Keratinocyte (primary cell): ENCODE results near the gene MSI2. TPM values are rescaled to one million over a fixed set of nuclear protein-coding genes. Genes with fewer than 3 reads are reported as not detected.

Experiments used
- DNase-seq: peaks from one replicate; pipeline ENCODE4 v3.0.0-alpha.2; 2011; ENCODE audit warnings: low read depth, missing footprints, low spot score
- FAIRE-seq: peaks from 2 replicates; lab custom pipeline; 2011; peaks lifted over from hg19 to GRCh38; lab: Jason Lieb, UNC
- H2AFZ ChIP-seq: 2 replicates; pipeline ENCODE4 v1.6.0; 2012; ENCODE audit warnings: low read length, control low read depth, inconsistent platforms; ENCODE audit not compliant: control insufficient read depth
- H3K27ac ChIP-seq: 2 replicates; pipeline ENCODE4 v1.5.1; 2011; ENCODE audit warnings: low read length; ENCODE audit not compliant: control insufficient read depth, insufficient read depth
- H3K27me3 ChIP-seq: 3 replicates; pipeline ENCODE4 v1.6.0; 2011; ENCODE audit warnings: low read length; ENCODE audit not compliant: control insufficient read depth, insufficient read depth; ENCODE audit errors: extremely low read depth
- H3K36me3 ChIP-seq, 2 experiments: 2 replicates in 1 of 2; 3 replicates in 1 of 2; pipeline ENCODE4 v1.5.1; 2011; ENCODE audit warnings: low read length in 2 of 2, mild to moderate bottlenecking in 1 of 2; ENCODE audit not compliant: control insufficient read depth in 2 of 2, insufficient read depth in 2 of 2; ENCODE audit errors: extremely low read depth in 1 of 2
- H3K4me1 ChIP-seq: 3 replicates; pipeline ENCODE4 v1.5.1; 2011; ENCODE audit warnings: low read length; ENCODE audit not compliant: control insufficient read depth, insufficient read depth; ENCODE audit errors: extremely low read depth
- H3K4me2 ChIP-seq: 3 replicates; pipeline ENCODE4 v1.6.0; 2011; ENCODE audit warnings: low read depth, low read length; ENCODE audit not compliant: control insufficient read depth, insufficient read depth; ENCODE audit errors: extremely low read depth
- H3K4me3 ChIP-seq, 3 experiments: fragments of 200-600 bp in 1 of 3; sonication (generic) in 1 of 3; 2 replicates in 2 of 3; 3 replicates in 1 of 3; pipeline ENCODE4 v1.5.1; 2011 to 2016; ENCODE audit warnings: low read length in 3 of 3, mild to moderate bottlenecking in 3 of 3, control low read depth in 2 of 3, inconsistent platforms in 1 of 3, low read depth in 1 of 3, mixed read lengths in 1 of 3, mixed run types in 1 of 3, moderate library complexity in 1 of 3; ENCODE audit not compliant: control insufficient read depth in 2 of 3, insufficient read depth in 2 of 3; ENCODE audit errors: extremely low read depth in 1 of 3
- H3K79me2 ChIP-seq: 2 replicates; pipeline ENCODE4 v1.6.0; 2012; ENCODE audit warnings: low read length; ENCODE audit not compliant: control insufficient read depth, insufficient read depth
- H3K9ac ChIP-seq: 3 replicates; pipeline ENCODE4 v1.6.0; 2011; ENCODE audit warnings: low read length; ENCODE audit not compliant: control insufficient read depth, insufficient read depth; ENCODE audit errors: extremely low read depth
- H3K9me1 ChIP-seq: 3 replicates; pipeline ENCODE4 v1.6.0; 2011; ENCODE audit warnings: low read length; ENCODE audit not compliant: control insufficient read depth, insufficient read depth; ENCODE audit errors: extremely low read depth
- H3K9me3 ChIP-seq: 2 replicates; pipeline ENCODE4 v1.5.1; 2012; ENCODE audit warnings: low read depth, low read length; ENCODE audit not compliant: control insufficient read depth
- H4K20me1 ChIP-seq: 3 replicates; pipeline ENCODE4 v1.6.0; 2011; ENCODE audit warnings: low read length; ENCODE audit not compliant: control insufficient read depth, insufficient read depth; ENCODE audit errors: extremely low read depth
- CTCF ChIP-seq, 3 experiments: IDR thresholded peaks in 1 of 3; conservative IDR thresholded peaks in 1 of 3; optimal IDR thresholded peaks in 1 of 3; 2 replicates in 2 of 3; 3 replicates in 1 of 3; pipeline versions ENCODE3 to v1.5.1; 2011; ENCODE audit warnings: low read length in 3 of 3, mild to moderate bottlenecking in 3 of 3, moderate library complexity in 2 of 3, control low read depth in 1 of 3, inconsistent platforms in 1 of 3; ENCODE audit not compliant: insufficient read depth in 2 of 3; ENCODE audit errors: extremely low read depth in 1 of 3
- EZH2 ChIP-seq: IDR thresholded peaks from one replicate; pipeline ENCODE4 v1.6.1; 2012; ENCODE audit warnings: inconsistent platforms, mild to moderate bottlenecking, low read length, moderate library complexity
- dilution Hi-C: fragments of 300-500 bp; cut with MboI; formaldehyde crosslinking; loops from one replicate; pipeline ENCODE4 v1.7.0; 2020; ENCODE audit warnings: low sequenced_read_pairs; ENCODE audit not compliant: extremely low pct_ligation_motif_present
- polyA plus RNA-seq, 5 experiments: library from polyadenylated mRNA; depleted of rRNA in 3 of 5; stranded (reverse) in 3 of 5; stranded (forward) in 1 of 5; unstranded in 1 of 5; fragments of >200 nt; gene quantifications; 1 replicate in 1 of 5; 2 replicates in 3 of 5; 3 replicates in 1 of 5; pipeline versions ENCODE4 v1.2.1 to v1.2.3, GENCODE V29; 2011 to 2012; ENCODE audit warnings: missing spikeins in 2 of 5, low read depth in 1 of 5, low replicate concordance in 1 of 5

The MSI2 gene
- polyA plus RNA-seq, 1 donor (not counting 4 experiments of a cell fraction or from before 2014, with no cell fraction given), result 22.3 TPM

GRCh38 chr17:57356719-57357391, 100.5 kb downstream of the MSI2 start:
- dilution Hi-C loops, result no loop called here
- peaks cover 12% of the 10 kb centered on the region for H3K4me1 ChIP-seq

GRCh38 chr17:57357392-57357784, 101.1 kb downstream of the MSI2 start:
- H4K20me1 ChIP-seq, result no peaks in the 10 kb centered on the region
- no peaks in the 10 kb centered on the region for H3K79me2 ChIP-seq
- H3K9me3 ChIP-seq, result no peaks in the 10 kb centered on the region
- no peak overlapping the region for H3K9ac ChIP-seq
- no peak for FAIRE-seq
- peaks cover 12% of the 10 kb centered on the region for H3K4me1 ChIP-seq
- H3K9me1 ChIP-seq, result no peaks in the 10 kb centered on the region
- H3K4me3 ChIP-seq, result no peak overlapping the region
- dilution Hi-C loops, result no loop called here
- no peak for DNase-seq
- no peak for TF ChIP-seq EZH2
- no peak for TF ChIP-seq CTCF (optimal IDR thresholded peaks at IDR 0.05 in 1 of 3, IDR thresholded peaks at IDR 0.05 in 1 of 3, conservative IDR thresholded peaks at IDR 0.05 in 1 of 3; ENCODE audit: extremely low read depth in 1 of 3, insufficient read depth in 2 of 3, low read length in 3 of 3)
- no peak overlapping the region for H3K27ac ChIP-seq
- peak overlapping the region; percentile 29 for H2AFZ ChIP-seq
- H3K27me3 ChIP-seq, result no peaks in the 10 kb centered on the region
- H3K36me3 ChIP-seq, result no peaks in the 10 kb centered on the region
- H3K4me2 ChIP-seq, result peak overlapping the region; percentile 17

More at GRCh38 chr17:57356719-57357391, 100.5 kb downstream of the MSI2 start:
- DNase-seq (no peak), FAIRE-seq (no peak)
- Histone ChIP-seq H2AFZ (peak overlapping the region; percentile 29), H3K27ac (no peak overlapping the region), H4K20me1 (no peaks in the 10 kb centered on the region), H3K4me3 (no peak overlapping the region), H3K79me2 (no peaks in the 10 kb centered on the region), H3K36me3 (no peaks in the 10 kb centered on the region), H3K9me1 (no peaks in the 10 kb centered on the region), H3K4me2 (peak overlapping the region; percentile 10), H3K27me3 (no peaks in the 10 kb centered on the region), H3K9me3 (no peaks in the 10 kb centered on the region), H3K9ac (no peak overlapping the region)
- TF ChIP-seq EZH2 (no peak), CTCF (optimal IDR thresholded peaks at IDR 0.05 in 1 of 3, IDR thresholded peaks at IDR 0.05 in 1 of 3, conservative IDR thresholded peaks at IDR 0.05 in 1 of 3; ENCODE audit: extremely low read depth in 1 of 3, insufficient read depth in 2 of 3, low read length in 3 of 3) (no peak)
